VCaP (cell line): ENCODE results near the gene RPRD1B.

ENCODE experiments used
- H3K27ac ChIP-seq: fragments of 450-650 bp; 2 replicates; pipeline ENCODE4 v1.5.1; 2017
- CTCF ChIP-seq: fragments of 450-650 bp; conservative IDR thresholded peaks from 2 replicates; pipeline ENCODE4 v1.5.1; 2017; ENCODE audit warnings: mild to moderate bottlenecking, moderate library complexity

Gene RPRD1B

GRCh38 chr20:37995856-37996605 is 37.5 kb upstream of the RPRD1B start:
- TF ChIP-seq CTCF, result no peak
- H3K27ac ChIP-seq, result peak overlapping the region; percentile 61

GRCh38 chr20:37997516-37997915 is 36.0 kb upstream of the RPRD1B start:
- peak overlapping the region; percentile 61 for H3K27ac ChIP-seq
- TF ChIP-seq CTCF, result no peak

GRCh38 chr20:37999526-38000263 is 33.9 kb upstream of the RPRD1B start:
- TF ChIP-seq CTCF, result no peak
- no peak overlapping the region for H3K27ac ChIP-seq

- TF ChIP-seq CTCF, result no peak
- no peak overlapping the region for H3K27ac ChIP-seq
Measured at GRCh38 chr20:38000293-38000692, 33.3 kb upstream of the RPRD1B start.

- no peak overlapping the region for H3K27ac ChIP-seq
- no peak for TF ChIP-seq CTCF
Measured at GRCh38 chr20:38001173-38001875, 32.2 kb upstream of the RPRD1B start.

GRCh38 chr20:38001981-38002380 is 31.6 kb upstream of the RPRD1B start:
- H3K27ac ChIP-seq, result no peak overlapping the region

More at GRCh38 chr20:38001981-38002380, 31.6 kb upstream of the RPRD1B start:
- TF ChIP-seq CTCF, result no peak
